RPMI8226 (cell line): ENCODE measurements around the gene MTTP.

Source experiments
- DNase-seq: peaks from one replicate; pipeline ENCODE4 v3.0.0-alpha.2; 2015

Gene MTTP

GRCh38 chr4:99593781-99594641, 19.4 kb downstream of the MTTP start:
- no peak for DNase-seq

- no peak for DNase-seq
Measured at GRCh38 chr4:99594818-99595217, 20.2 kb downstream of the MTTP start.

GRCh38 chr4:99606716-99607115, 32.1 kb downstream of the MTTP start:
- no peak for DNase-seq

- DNase-seq = no peak
Measured at GRCh38 chr4:99608417-99608816, 33.8 kb downstream of the MTTP start.

GRCh38 chr4:99610605-99611175, 36.1 kb downstream of the MTTP start:
- no peak for DNase-seq

- DNase-seq = no peak
Measured at GRCh38 chr4:99612281-99612680, 37.7 kb downstream of the MTTP start.

- DNase-seq = no peak
Measured at GRCh38 chr4:99612704-99613103, 38.1 kb downstream of the MTTP start.

- no peak for DNase-seq
Measured at GRCh38 chr4:99614491-99614890, 39.9 kb downstream of the MTTP start.

GRCh38 chr4:99615170-99615820, 40.7 kb downstream of the MTTP start:
- DNase-seq = no peak

- no peak for DNase-seq
Measured at GRCh38 chr4:99617374-99617773, 42.8 kb downstream of the MTTP start.

GRCh38 chr4:99622341-99622740, 47.7 kb downstream of the MTTP start:
- DNase-seq = no peak

GRCh38 chr4:99624141-99624719, 49.6 kb downstream of the MTTP start:
- DNase-seq = peak; percentile 44

- no peak for DNase-seq
Measured at GRCh38 chr4:99625369-99625768, 50.7 kb downstream of the MTTP start.

- no peak for DNase-seq
Measured at GRCh38 chr4:99628040-99628439, 53.4 kb downstream of the MTTP start.

GRCh38 chr4:99629962-99630554, 55.4 kb downstream of the MTTP start:
- no peak for DNase-seq

- no peak for DNase-seq
Measured at GRCh38 chr4:99630857-99631360, 56.3 kb downstream of the MTTP start.

- DNase-seq = no peak
Measured at GRCh38 chr4:99633772-99634171, 59.1 kb downstream of the MTTP start.

- no peak for DNase-seq
Measured at GRCh38 chr4:99634742-99635360, 60.2 kb downstream of the MTTP start.

- no peak for DNase-seq
Measured at GRCh38 chr4:99635601-99636000, 61.0 kb downstream of the MTTP start.

- DNase-seq = no peak
Measured at GRCh38 chr4:99636422-99636821, 61.8 kb downstream of the MTTP start.

- DNase-seq = no peak
Measured at GRCh38 chr4:99637174-99637573, 62.5 kb downstream of the MTTP start.

GRCh38 chr4:99640676-99641075, 66.1 kb downstream of the MTTP start:
- DNase-seq = no peak
